Stimulated activated CD8-positive, alpha-beta memory T cell treated with anti-CD3 and anti-CD28 coated beads, Interleukin-7, amount 100 ng/mL, for 24 hours (primary cell): ENCODE data around the gene HIPK3.
"Not testable (repeated sequence)": the region's sequence is repeated elsewhere in the genome, so short reads cannot be mapped to it uniquely, and the experiment has no call there.

Experiments used
- DNase-seq: peaks from one replicate; pipeline ENCODE4 v3.0.0-alpha.2; 2020; ENCODE audit warnings: low read depth

The HIPK3 gene

DNA sequence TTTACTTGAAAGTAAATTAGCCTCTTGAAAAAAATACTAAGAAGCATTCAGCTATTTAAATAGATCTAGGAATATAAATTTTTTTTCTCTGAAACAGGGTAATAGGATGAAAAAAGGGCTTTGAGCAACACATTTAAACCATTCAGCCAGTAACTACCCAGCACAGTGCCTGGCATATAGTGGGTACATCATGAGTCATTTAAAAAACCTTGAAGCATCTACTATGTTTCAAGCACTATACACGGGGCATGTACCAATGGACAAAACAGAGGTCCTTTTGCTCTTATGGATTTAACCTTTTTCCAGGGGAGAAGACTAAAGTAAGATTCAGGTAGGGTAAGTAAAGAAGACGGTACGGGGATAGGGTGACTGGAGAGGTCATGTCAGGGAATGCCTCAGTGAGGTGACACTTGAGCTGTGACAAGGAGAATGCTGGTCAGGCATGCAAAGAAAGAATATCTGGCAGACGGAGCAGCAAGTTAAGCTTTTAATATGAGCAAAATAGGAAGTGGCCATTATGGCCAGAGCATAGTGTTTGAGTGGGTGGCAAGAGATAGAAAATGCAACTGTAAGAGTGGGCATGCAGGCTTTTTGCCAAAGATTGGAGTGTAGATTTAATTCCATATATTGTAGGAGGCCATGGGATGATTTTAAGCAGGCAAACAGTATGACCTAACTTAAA, 101.1 kb downstream of the HIPK3 start:
- no peak for DNase-seq

DNA sequence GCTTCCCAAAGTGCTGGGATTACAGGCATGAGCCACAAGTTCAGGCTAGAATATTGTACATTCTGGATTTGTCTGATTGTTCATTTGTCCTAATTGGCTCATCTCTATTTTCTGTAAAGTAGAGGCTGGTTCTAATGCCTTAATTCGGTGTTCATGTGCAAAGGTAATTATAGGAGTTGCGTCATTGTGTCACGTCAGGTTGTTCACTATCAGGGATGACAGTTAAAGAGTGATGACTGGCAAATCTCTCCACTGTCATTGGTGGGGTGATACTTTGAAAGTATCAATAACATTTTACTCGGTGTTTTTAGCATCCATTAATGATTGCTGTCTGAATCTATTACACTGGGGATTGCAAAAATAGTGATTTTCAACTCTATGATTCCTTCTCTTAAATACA, 103.5 kb downstream of the HIPK3 start:
- no peak for DNase-seq

GRCh38 chr11:33362051-33362910, 105.1 kb downstream of the HIPK3 start:
- no peak for DNase-seq

DNA sequence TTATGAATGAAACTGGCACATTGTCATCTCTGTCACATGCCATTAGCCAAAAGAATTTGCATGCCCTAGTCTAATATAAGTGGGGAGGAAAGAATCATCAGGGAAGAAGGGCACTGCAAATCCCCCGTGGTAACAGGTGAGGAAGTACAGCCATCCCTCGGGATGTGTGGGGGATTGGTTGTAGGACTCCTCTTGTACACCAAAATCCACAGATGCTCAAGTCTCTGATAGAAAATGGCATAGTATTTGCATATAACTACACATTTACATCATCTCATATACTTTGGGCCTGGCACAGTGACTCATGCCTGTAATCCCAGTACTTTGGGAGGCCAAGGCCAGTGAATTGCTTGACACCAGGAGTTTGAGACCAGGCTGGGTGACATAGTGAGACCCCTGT, 109.7 kb downstream of the HIPK3 start:
- no peak for DNase-seq

DNA sequence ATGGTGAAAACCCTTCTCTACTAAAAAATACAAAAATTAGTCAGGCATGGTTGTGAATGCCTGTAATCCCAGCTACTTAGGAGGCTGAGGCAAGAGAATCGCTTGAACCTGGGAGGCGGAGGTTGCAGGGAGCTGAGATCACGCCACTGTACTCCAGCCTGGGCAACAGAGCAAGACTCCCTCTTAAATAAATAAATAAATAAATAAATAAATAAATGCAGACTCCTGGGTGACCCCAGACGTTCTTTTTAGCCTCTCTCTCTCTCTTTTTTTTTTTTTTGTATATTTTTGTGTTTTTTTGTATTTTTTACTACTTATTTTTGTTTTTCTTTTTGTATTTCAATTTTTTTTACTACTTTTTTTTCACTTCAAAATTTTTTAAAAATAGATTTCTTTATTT, 111.3 kb downstream of the HIPK3 start:
- not testable (repeated sequence) for DNase-seq

GRCh38 chr11:33368931-33369330, 111.8 kb downstream of the HIPK3 start:
- DNase-seq, result no peak

DNA sequence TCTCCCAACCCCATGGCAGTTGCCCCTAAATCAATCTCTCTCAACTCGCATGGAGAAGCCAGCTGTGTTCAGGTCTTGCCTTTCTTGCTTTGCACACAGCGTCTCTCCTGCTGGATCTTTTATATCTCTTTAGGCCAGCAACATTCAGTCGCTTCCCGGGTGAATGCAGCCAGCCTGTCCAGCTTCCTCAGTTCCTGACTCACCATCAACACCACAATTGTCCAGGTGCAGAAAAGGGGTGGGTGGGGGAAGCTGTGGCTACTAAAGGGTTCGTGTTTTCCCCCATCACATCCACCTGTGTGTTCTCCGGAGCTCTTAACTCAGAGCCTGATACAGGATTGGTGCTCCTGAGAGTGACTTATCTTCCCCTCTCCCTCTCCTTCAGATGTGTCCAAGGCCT, 116.5 kb downstream of the HIPK3 start:
- no peak for DNase-seq

DNA sequence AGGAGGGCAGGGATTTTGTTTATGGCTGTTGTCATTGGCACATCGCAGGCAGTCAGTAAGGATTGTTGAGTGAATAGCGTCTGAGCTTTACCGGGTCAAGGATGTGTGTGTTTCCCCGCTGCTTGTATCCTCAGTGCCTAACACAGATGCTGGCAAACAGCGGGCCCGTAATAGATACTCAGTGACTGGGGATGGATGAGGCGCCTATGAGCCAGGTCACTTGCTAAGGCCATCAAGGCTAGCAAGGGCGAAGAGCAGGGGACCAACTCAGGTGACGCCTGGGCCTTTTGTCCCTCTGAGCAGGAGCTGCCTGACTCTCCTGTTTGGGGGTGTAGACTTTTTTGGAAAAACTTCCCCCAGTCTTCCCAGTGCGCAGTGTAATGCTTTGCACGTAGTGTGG, 118.1 kb downstream of the HIPK3 start:
- no peak for DNase-seq

DNA sequence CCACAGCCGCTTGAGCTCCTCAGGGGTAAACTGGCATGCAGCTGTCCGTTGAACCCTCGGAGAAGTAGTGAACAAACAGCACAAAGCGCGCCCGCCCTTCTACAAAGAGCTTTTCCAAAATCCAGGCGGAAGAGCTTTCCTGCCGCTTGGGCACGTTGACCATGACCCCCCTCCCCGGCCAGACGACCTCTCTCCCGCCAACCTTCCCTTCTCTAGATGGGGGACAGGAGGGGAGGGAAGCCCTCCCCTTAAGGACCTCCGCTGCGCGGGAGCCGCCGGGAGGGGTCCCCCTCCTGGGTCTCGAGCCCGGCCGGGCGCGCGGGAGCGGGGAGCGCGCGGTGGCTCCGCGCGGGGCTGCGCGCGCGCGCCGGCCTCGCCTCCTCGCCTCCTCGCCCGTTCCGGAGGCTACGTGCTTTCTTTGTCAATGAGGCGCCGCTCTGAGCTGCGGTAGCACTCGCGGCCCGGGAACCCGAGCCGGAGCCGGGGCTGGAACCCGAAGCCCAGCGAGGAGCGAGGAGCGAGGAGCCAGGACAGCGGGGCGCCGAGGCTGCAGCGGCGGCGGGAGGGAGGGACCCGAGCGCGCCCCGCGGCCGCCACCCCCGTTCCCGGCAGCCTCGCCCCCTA, 118.6 kb downstream of the HIPK3 start, which contains the start of gene KIAA1549L:
Gene KIAA1549L (plus strand): TSS at position 421 of the 624 bp plus-strand sequence.
- no peak for DNase-seq

- DNase-seq, result no peak
These were observed 119.4 kb downstream of the HIPK3 start for GRCh38 chr11:33376331-33377310.

DNA sequence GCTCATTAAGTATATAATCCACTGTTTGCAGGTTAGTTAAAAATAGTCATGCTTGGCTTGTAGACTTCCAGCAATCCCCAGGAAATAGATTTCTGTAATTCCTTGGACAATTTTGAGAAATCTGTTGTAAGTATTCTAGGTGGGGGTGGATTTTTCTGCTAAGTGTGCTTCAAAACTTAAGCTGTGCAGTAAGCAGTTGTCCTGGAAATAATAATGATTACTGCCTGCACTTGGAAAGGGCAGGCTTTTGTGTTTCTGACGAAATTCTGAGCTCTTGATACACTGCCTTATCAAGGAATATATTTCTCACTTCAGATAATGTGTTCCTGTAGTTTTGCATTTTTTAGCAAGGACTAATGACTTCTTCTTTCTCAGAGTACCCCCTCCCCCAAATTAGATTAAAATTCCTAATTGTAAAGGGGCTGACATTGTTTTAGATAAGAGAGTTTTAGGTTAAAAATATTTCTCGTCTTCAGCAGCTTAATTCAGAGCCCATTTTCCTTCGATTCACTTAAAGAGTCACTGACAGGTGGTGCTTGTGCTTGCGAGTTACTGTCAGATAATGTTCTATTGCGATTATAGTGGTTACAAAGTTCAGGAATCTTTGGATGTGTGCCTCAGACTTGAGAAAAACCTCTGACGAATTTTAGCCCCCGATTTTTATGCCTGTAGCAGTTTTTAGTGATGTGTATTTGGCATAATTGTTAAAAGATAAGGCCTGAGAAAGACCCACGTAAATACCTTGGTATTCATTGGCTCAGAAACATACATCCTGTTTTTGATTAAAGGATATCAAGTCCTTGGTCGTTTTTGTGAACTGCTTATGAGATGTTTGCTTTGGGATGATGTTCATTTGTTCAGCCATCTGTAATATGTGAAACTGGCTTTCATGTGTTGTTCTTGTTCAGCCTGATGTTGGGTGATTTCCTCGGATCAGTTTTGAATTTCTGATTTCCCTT, 120.5 kb downstream of the HIPK3 start:
- DNase-seq, result no peak

- DNase-seq, result no peak
These were observed 122.8 kb downstream of the HIPK3 start for GRCh38 chr11:33379947-33380346.

GRCh38 chr11:33383075-33383919, 126.1 kb downstream of the HIPK3 start:
- no peak for DNase-seq

DNA sequence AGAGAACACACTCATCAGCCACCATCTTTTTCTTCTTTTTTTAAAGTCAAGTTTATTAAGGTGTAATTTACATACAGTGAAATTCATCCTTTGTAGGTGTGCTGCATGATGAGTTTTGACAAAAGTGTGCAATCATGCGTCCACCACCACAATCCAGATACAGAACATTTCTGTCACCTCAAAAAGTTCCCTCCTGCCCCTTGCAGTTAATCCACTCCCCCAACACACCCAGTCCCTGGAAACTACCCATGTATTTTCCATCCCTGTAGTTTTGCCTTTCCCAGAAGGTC, 126.7 kb downstream of the HIPK3 start:
- no peak for DNase-seq

DNA sequence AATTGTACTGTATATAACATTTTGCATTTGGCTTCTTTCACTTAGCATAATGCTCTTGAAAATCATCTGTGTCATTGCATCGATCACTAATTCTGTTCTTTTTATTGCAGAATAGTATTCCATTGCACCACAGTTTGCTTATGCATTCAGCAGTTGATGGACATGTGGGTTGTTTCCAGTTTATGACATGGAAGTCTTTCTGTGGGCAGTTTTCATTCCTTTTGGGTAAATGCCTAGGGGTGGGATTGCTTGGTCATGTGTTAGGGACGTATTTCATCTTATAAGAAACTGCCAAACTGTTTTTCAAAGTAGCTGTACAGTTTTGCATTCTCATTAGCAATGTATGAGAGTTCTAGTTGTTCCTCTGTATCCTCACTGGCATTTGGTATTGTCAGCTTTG, 127.0 kb downstream of the HIPK3 start:
- DNase-seq, result no peak

- DNase-seq, result no peak
These were observed 130.4 kb downstream of the HIPK3 start for GRCh38 chr11:33387581-33387980.

- no peak for DNase-seq
These were observed 130.8 kb downstream of the HIPK3 start for GRCh38 chr11:33387996-33388395.

GRCh38 chr11:33388793-33389525, 131.8 kb downstream of the HIPK3 start:
- no peak for DNase-seq

DNA sequence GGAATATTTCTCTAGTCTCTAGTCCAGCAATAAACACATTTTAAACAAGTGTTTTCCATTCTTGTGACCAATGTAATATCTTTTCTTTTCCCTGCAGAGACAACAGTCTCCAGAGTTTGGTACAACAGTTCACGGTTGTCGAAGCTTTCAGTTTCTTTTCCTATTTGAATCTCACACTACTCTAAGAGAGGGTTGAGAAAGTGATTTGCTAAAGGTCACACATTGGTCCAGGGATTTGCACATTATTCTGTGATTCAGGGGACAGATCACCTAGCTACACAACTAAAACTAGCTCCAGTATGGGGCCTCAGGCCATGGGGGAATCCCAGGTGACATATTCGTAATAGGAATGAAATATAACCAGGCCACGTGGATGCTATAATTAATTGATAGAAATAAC, 132.5 kb downstream of the HIPK3 start:
- no peak for DNase-seq
